OCI-LY7 (cell line): ENCODE measurements around the gene ZNF837. TPM values are rescaled to one million over a fixed set of nuclear protein-coding genes. Genes with fewer than 3 reads are reported as not detected.

Source experiments
- BruUV-seq: library from RNA; stranded (reverse); fragments of 400-500 nt; replicated peaks from 2 replicates; lab custom pipeline; 2021; lab: Mats Ljungman, UMichigan
- CTCF ChIA-PET: fragments of 300-600 bp; sonication (Branson Sonifier 250); formaldehyde crosslinking; loops from one replicate; lab custom pipeline; 2022; ENCODE audit warnings: antibody characterized with exemption; ENCODE audit not compliant: unreplicated experiment; lab: Charles Lee
- POLR2A ChIA-PET: fragments of 300-600 bp; sonication (Branson Sonifier 250); formaldehyde crosslinking; loops from one replicate; lab custom pipeline; 2022; ENCODE audit warnings: antibody characterized with exemption; lab: Charles Lee
- DNase-seq: peaks from one replicate; pipeline ENCODE4 v3.0.0-alpha.2; 2015; ENCODE audit warnings: low spot score
- H2AFZ ChIP-seq: fragments of 200-600 bp; sonication (generic), shearing (Covaris generic); 2 replicates; pipeline ENCODE4 v1.6.1; 2014; ENCODE audit warnings: mild to moderate bottlenecking, antibody characterized with exemption, low read length, moderate library complexity
- H3K27ac ChIP-seq: fragments of 200-600 bp; sonication (generic); 2 replicates; pipeline ENCODE4 v1.5.1; 2014; ENCODE audit warnings: mixed run types, low read depth, mild to moderate bottlenecking, moderate library complexity, low read length, inconsistent platforms; ENCODE audit not compliant: poor library complexity, severe bottlenecking
- H3K36me3 ChIP-seq: fragments of 200-600 bp; sonication (generic); 2 replicates; pipeline ENCODE4 v1.6.1; 2014; ENCODE audit warnings: mild to moderate bottlenecking, antibody characterized with exemption, low read length, moderate library complexity, mixed read lengths; ENCODE audit not compliant: insufficient read depth
- H3K4me1 ChIP-seq: fragments of 200-600 bp; sonication (generic); 2 replicates; pipeline ENCODE4 v1.5.1; 2014; ENCODE audit warnings: mild to moderate bottlenecking, low read length; ENCODE audit not compliant: insufficient read depth, poor library complexity, severe bottlenecking
- H3K4me2 ChIP-seq: fragments of 200-600 bp; sonication (generic); 2 replicates; pipeline ENCODE4 v1.6.1; 2014; ENCODE audit warnings: mild to moderate bottlenecking, low read length
- H3K4me3 ChIP-seq: fragments of 200-600 bp; sonication (generic); 2 replicates; pipeline ENCODE4 v1.5.1; 2014; ENCODE audit warnings: mild to moderate bottlenecking, low read depth, low read length; ENCODE audit not compliant: poor library complexity, severe bottlenecking
- H3K79me2 ChIP-seq: fragments of 200-600 bp; sonication (generic); 2 replicates; pipeline ENCODE4 v1.6.1; 2016; ENCODE audit warnings: low read depth, mild to moderate bottlenecking, low read length, moderate library complexity, mixed read lengths; ENCODE audit not compliant: insufficient read depth
- H3K9me2 ChIP-seq: fragments of 200-600 bp; sonication (generic); 2 replicates; pipeline ENCODE4 v1.6.1; 2016; ENCODE audit warnings: mild to moderate bottlenecking, low read length, mixed read lengths; ENCODE audit not compliant: insufficient read depth
- H3K9me3 ChIP-seq: fragments of 200-600 bp; sonication (generic); 2 replicates; pipeline ENCODE4 v1.6.1; 2014; ENCODE audit warnings: mild to moderate bottlenecking, mixed run types, low read length, mixed read lengths
- H4K20me1 ChIP-seq: fragments of 200-600 bp; sonication (generic); 2 replicates; pipeline ENCODE4 v1.6.1; 2014; ENCODE audit warnings: mild to moderate bottlenecking, antibody characterized with exemption, low read length, moderate library complexity, mixed read lengths; ENCODE audit not compliant: insufficient read depth
- EZH2phosphoT487 ChIP-seq: fragments of 200-600 bp; sonication (generic); IDR thresholded peaks from 2 replicates; pipeline ENCODE4 v1.6.1; 2018; ENCODE audit warnings: low read depth, borderline replicate concordance, mild to moderate bottlenecking, mixed run types, antibody characterized with exemption, low read length, moderate library complexity, mixed read lengths
- intact Hi-C: fragments of 100-400 bp; cut with micrococcal nuclease; formaldehyde crosslinking; loops from one replicate; pipeline ENCODE4 v1.10.0; 2022; ENCODE audit not compliant: unreplicated experiment
- total RNA-seq, 2 experiments: library from RNA; depleted of rRNA in 1 of 2; stranded (reverse); fragments of >200 nt in 1 of 2; shearing (Covaris generic) in 1 of 2; gene quantifications; 2 replicates each; pipeline ENCODE4 v1.2.3, GENCODE V29; 2014 to 2022
- TF ChIP-seq, protein P1 (sequence below): fragments of 200-600 bp; sonication (generic); conservative IDR thresholded peaks from 2 replicates; pipeline ENCODE4 v1.5.1; 2014; ENCODE audit warnings: mild to moderate bottlenecking, antibody characterized with exemption, low read length, moderate library complexity, mixed read lengths

Gene ZNF837
- total RNA-seq, 2 experiments from 2014 or later, result 3.0 to 5.8 TPM

- H3K4me3 ChIP-seq, result peak within 1 kb of the TSS; percentile 82
- no peak for TF ChIP-seq EZH2phosphoT487
- TF ChIP-seq, protein P1, sequence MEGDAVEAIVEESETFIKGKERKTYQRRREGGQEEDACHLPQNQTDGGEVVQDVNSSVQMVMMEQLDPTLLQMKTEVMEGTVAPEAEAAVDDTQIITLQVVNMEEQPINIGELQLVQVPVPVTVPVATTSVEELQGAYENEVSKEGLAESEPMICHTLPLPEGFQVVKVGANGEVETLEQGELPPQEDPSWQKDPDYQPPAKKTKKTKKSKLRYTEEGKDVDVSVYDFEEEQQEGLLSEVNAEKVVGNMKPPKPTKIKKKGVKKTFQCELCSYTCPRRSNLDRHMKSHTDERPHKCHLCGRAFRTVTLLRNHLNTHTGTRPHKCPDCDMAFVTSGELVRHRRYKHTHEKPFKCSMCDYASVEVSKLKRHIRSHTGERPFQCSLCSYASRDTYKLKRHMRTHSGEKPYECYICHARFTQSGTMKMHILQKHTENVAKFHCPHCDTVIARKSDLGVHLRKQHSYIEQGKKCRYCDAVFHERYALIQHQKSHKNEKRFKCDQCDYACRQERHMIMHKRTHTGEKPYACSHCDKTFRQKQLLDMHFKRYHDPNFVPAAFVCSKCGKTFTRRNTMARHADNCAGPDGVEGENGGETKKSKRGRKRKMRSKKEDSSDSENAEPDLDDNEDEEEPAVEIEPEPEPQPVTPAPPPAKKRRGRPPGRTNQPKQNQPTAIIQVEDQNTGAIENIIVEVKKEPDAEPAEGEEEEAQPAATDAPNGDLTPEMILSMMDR, result no peak
- H3K9me2 ChIP-seq, result no peaks in the 10 kb centered on the region
- peak within 1 kb of the TSS; percentile 74 for H2AFZ ChIP-seq
- ChIA-PET POLR2A (interaction anchor here (0.9 to 1.1 kb wide), 4 partner anchors 18 to 193 kb away, joined by 3 to 4 read pairs (median 4); partner anchors contain the start of genes ERVK3-1 and ZBTB45), CTCF (no interaction called here)
- no TSS peak for BruUV-seq
- peaks cover 4% of the 10 kb centered on the region; the same call in 1 of the 2 replicates for H3K79me2 ChIP-seq
- no peaks in the 10 kb centered on the region for H3K9me3 ChIP-seq
- DNase-seq, result peak; percentile 95
- no peaks in the 10 kb centered on the region for H3K36me3 ChIP-seq
- peak within 1 kb of the TSS; percentile 84 for H3K4me2 ChIP-seq
- H3K27ac ChIP-seq, result peak within 1 kb of the TSS; percentile 13
- H4K20me1 ChIP-seq, result no peaks in the 10 kb centered on the region
- intact Hi-C loops, result loop anchor here (1.0 to 5.0 kb wide), 7 partner anchors 20 to 190 kb away; partner anchors contain the start of genes ERVK3-1, ZBTB45, ZNF324 and ZNF584
- H3K4me1 ChIP-seq, result peaks cover 16% of the 10 kb centered on the region
Observed at GRCh38 chr19:58326914-58327726, 53.7 kb downstream of the ZNF837 start, which contains the start of gene ZSCAN22. ZSCAN22 (plus strand) TSS chr19:58326994; CDS start chr19:58334803, 7,809 bp downstream.

- CTCF ChIA-PET, result no interaction called here
- Histone ChIP-seq H3K36me3 (no peaks in the 10 kb centered on the region), H4K20me1 (no peaks in the 10 kb centered on the region), H3K4me1 (peaks cover 16% of the 10 kb centered on the region), H3K9me3 (no peaks in the 10 kb centered on the region), H3K79me2 (peaks cover 4% of the 10 kb centered on the region; the same call in 1 of the 2 replicates), H3K4me2 (peak overlapping the region; percentile 84), H3K4me3 (peak overlapping the region; percentile 82), H3K27ac (no peak overlapping the region), H3K9me2 (no peaks in the 10 kb centered on the region), H2AFZ (peak overlapping the region; percentile 74)
- no peak for TF ChIP-seq EZH2phosphoT487
- TF ChIP-seq, protein P1, result no peak
- POLR2A ChIA-PET, result interaction anchor here (0.9 to 1.1 kb wide), 4 partner anchors 17 to 193 kb away, joined by 3 to 4 read pairs (median 4); partner anchors contain the start of genes ERVK3-1 and ZBTB45
- no peak for DNase-seq
- BruUV-seq, result no TSS peak
- intact Hi-C loops, result loop anchor here (2.0 to 5.0 kb wide), 6 partner anchors 20 to 191 kb away; partner anchors contain the start of genes ZBTB45, ZNF324, ZNF584 and ZNF8
Observed at GRCh38 chr19:58326501-58326913, 54.3 kb downstream of the ZNF837 start.
